Prostate gland (tissue), 2 donors: ENCODE data around the gene RHBDF2. TPM values are rescaled to one million over a fixed set of nuclear protein-coding genes. Genes with fewer than 3 reads are reported as not detected.

Experiments
- DNase-seq: peaks from one replicate; pipeline ENCODE4 v3.0.0-alpha.2; 2019; ENCODE audit warnings: low spot score
- H3K27ac ChIP-seq, 2 donors: fragments of 200-600 bp; sonication (generic); 2 replicates each; pipeline ENCODE4 v1.5.1; 2017 to 2019
- H3K27me3 ChIP-seq: fragments of 200-600 bp; sonication (generic); replicated peaks from 2 replicates; pipeline ENCODE4 v1.5.1; 2019; ENCODE audit not compliant: insufficient read depth
- H3K36me3 ChIP-seq, 2 donors: fragments of 200-600 bp; sonication (generic); 1 replicate in 1 of 2; 2 replicates in 1 of 2; pipeline versions ENCODE4 v1.5.1 to v1.8.1; 2017 to 2019
- H3K4me1 ChIP-seq: fragments of 200-600 bp; sonication (generic); replicated peaks from 2 replicates; pipeline ENCODE4 v1.5.1; 2019
- H3K4me3 ChIP-seq, 2 donors: fragments of 200-600 bp; sonication (generic); 2 replicates each; pipeline ENCODE4 v1.5.1; 2017 to 2019
- H3K9me3 ChIP-seq: fragments of 200-600 bp; sonication (generic); 2 replicates; pipeline ENCODE4 v1.5.1; 2017
- CTCF ChIP-seq, 4 experiments: fragments of 200-600 bp in 2 of 4; fragments of 450-650 bp in 2 of 4; sonication (generic) in 2 of 4; IDR thresholded peaks; 1 replicate in 3 of 4; 2 replicates in 1 of 4; pipeline ENCODE4 v1.5.1; 2016 to 2019; ENCODE audit warnings: antibody characterized with exemption in 4 of 4, mild to moderate bottlenecking in 2 of 4, moderate library complexity in 2 of 4
- POLR2A ChIP-seq: fragments of 450-650 bp; IDR thresholded peaks from one replicate; pipeline ENCODE4 v1.6.1; 2016; ENCODE audit warnings: antibody characterized with exemption, mild to moderate bottlenecking
- POLR2AphosphoS5 ChIP-seq: sonication (generic); formaldehyde crosslinking; IDR thresholded peaks from one replicate; pipeline ENCODE4 v1.6.1; 2017; ENCODE audit warnings: antibody characterized with exemption
- WGBS: methylation state at CpG from one replicate; pipeline ENCODE4 v1.1.5; 2018; 5-methylcytosine and 5-hydroxymethylcytosine counted together
- intact Hi-C: fragments of 100-400 bp; cut with DNase I; formaldehyde crosslinking; loops from one replicate; pipeline ENCODE4 v1.14.2; 2022
- total RNA-seq, 2 donors: library from RNA; depleted of rRNA; stranded (reverse); fragments of >200 nt; gene quantifications; one replicate each; pipeline ENCODE4 v1.1.0, GENCODE V29; 2016

The RHBDF2 gene
- total RNA-seq, 2 donors from 2014 or later, result 29.9 to 31.1 TPM

DNA sequence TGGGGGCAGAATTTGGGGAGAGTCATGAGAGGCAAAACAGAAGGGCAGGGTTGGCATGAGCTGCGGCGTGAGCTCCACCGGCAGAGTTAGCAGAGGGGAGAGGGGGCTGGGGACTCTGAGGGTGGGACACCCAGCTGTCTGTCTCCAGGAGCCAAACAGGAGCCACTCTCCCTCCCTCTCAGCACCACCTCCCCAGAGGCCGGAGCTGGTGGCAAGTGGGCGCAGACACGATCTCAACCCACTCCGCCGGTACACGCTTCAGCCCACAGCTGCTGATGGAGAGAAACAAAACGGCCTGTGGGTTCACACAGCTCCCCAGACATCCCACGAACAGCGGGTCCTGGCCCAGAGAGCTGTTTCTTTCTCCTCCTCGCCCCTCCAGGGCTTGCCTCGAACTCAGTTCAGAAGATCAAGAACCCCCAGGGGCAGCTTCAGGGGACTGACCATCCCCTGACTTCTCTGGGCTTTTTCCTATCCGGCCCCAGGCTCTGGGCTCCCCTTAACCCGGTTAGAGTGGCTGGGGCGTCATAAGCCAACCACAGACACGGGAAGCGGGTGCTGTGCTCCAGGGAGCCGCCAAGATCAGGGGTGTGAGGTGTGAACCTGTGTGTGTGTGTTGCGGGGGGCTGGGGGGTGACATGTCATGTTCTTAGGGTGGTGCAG lies 7.6 kb downstream of the RHBDF2 start:
- Histone ChIP-seq H3K36me3 (no peaks in the 10 kb centered on the region), H3K27me3 (no peaks in the 10 kb centered on the region), H3K27ac (peak overlapping the region in 1 of 2 donors; percentile 30), H3K4me3 (no peak overlapping the region), H3K4me1 (peaks cover 13% of the 10 kb centered on the region), H3K9me3 (no peaks in the 10 kb centered on the region)
- TF ChIP-seq CTCF (IDR thresholded peaks at IDR 0.05) (no peak), POLR2A (no peak), POLR2AphosphoS5 (no peak)
- WGBS, result 86% methylated on average over 21 of the region's 21 CpGs
- intact Hi-C loops, result no loop called here
- DNase-seq, result no peak

GRCh38 chr17:76492989-76493501 lies 8.2 kb downstream of the RHBDF2 start:
- Histone ChIP-seq H3K9me3 (no peaks in the 10 kb centered on the region), H3K27me3 (no peaks in the 10 kb centered on the region), H3K36me3 (no peaks in the 10 kb centered on the region), H3K4me3 (no peak overlapping the region), H3K4me1 (peaks cover 9% of the 10 kb centered on the region), H3K27ac (peak overlapping the region; percentile 22 to 37)
- DNase-seq, result no peak
- 53% methylated on average over 15 of the region's 15 CpGs for WGBS
- intact Hi-C loops, result no loop called here
- TF ChIP-seq CTCF (IDR thresholded peaks at IDR 0.05) (no peak), POLR2A (no peak), POLR2AphosphoS5 (no peak)

- no peak for DNase-seq
- Histone ChIP-seq H3K9me3 (no peaks in the 10 kb centered on the region), H3K27me3 (no peaks in the 10 kb centered on the region), H3K27ac (peak overlapping the region; percentile 22 to 37), H3K36me3 (no peaks in the 10 kb centered on the region), H3K4me1 (peaks cover 6% of the 10 kb centered on the region), H3K4me3 (no peak overlapping the region)
- intact Hi-C loops, result no loop called here
- 63% methylated on average over 11 of the region's 11 CpGs for WGBS
- TF ChIP-seq POLR2A (no peak), CTCF (IDR thresholded peaks at IDR 0.05) (no peak), POLR2AphosphoS5 (no peak)
These were observed 8.9 kb downstream of the RHBDF2 start for GRCh38 chr17:76492123-76492988.

GRCh38 chr17:76491271-76492122 lies 9.7 kb downstream of the RHBDF2 start:
- DNase-seq, result no peak
- Histone ChIP-seq H3K4me1 (peaks cover 6% of the 10 kb centered on the region), H3K27me3 (no peaks in the 10 kb centered on the region), H3K4me3 (no peak overlapping the region), H3K9me3 (no peaks in the 10 kb centered on the region), H3K27ac (no peak overlapping the region), H3K36me3 (no peaks in the 10 kb centered on the region)
- intact Hi-C loops, result no loop called here
- TF ChIP-seq POLR2A, result no peak
- TF ChIP-seq POLR2AphosphoS5, result no peak
- TF ChIP-seq CTCF (IDR thresholded peaks at IDR 0.05), result no peak
- WGBS, result 87% methylated on average over 17 of the region's 17 CpGs
